Vein endothelial cell (primary cell): Measurements from ENCODE around the gene COL9A1. TPM values are rescaled to one million over a fixed set of nuclear protein-coding genes. Genes with fewer than 3 reads are reported as not detected.

Experiments used
- total RNA-seq: library from RNA; depleted of rRNA; stranded (reverse); fragments of >200 nt; gene quantifications from 2 replicates; pipeline ENCODE4 v1.2.3, GENCODE V29; 2012

Gene COL9A1
- not detected in 2 replicates for total RNA-seq

GRCh38 chr6:70303034-70303525 is at the start of gene COL9A1:
COL9A1 (minus strand) TSS chr6:70303084; CDS start chr6:70302924, 160 bp downstream.

Other genes starting within 250 kb of the COL9A1 start
- gene FAM135A, start 110.4 kb upstream of the COL9A1 start, total RNA-seq = 16.0 and 20.9 TPM in 2 replicates